Subcutaneous adipose tissue (tissue), 4 donors: ENCODE data around the gene SCARF2. TPM values are rescaled to one million over a fixed set of nuclear protein-coding genes. Genes with fewer than 3 reads are reported as not detected.

ENCODE experiments used
- total RNA-seq, 4 donors: library from RNA; depleted of rRNA; stranded (reverse); fragments of >200 nt; gene quantifications; one replicate each; pipeline ENCODE4 v1.1.0, GENCODE V29; 2016
- TF ChIP-seq, protein P1 (sequence below): fragments of 450-650 bp; IDR thresholded peaks from one replicate; pipeline ENCODE4 v1.5.1; 2016; ENCODE audit warnings: low read depth, mild to moderate bottlenecking, control low read depth, antibody characterized with exemption, moderate library complexity

Gene SCARF2
- total RNA-seq, 4 donors from 2014 or later: 2.8 to 15.4 (median 8.1) TPM

DNA sequence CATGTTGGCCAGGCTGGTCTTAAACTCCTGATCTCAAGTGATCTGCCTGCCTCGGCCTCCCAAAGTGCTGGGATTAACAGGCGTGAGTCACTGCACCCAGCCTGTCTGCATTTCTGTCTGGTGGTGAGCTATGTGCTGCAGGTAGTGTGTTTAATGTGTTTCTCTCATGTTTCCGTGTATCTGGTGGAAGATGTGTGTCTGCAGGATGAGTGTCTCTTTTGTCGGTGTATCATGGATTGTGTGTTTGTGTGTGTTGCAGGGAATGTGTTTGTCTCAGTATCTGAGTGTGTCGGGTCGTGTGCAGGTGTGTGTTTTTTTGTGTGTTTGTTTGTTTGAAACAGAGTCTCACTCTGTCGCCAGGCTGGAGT, 16.1 kb downstream of the SCARF2 start:
- TF ChIP-seq, protein P1, sequence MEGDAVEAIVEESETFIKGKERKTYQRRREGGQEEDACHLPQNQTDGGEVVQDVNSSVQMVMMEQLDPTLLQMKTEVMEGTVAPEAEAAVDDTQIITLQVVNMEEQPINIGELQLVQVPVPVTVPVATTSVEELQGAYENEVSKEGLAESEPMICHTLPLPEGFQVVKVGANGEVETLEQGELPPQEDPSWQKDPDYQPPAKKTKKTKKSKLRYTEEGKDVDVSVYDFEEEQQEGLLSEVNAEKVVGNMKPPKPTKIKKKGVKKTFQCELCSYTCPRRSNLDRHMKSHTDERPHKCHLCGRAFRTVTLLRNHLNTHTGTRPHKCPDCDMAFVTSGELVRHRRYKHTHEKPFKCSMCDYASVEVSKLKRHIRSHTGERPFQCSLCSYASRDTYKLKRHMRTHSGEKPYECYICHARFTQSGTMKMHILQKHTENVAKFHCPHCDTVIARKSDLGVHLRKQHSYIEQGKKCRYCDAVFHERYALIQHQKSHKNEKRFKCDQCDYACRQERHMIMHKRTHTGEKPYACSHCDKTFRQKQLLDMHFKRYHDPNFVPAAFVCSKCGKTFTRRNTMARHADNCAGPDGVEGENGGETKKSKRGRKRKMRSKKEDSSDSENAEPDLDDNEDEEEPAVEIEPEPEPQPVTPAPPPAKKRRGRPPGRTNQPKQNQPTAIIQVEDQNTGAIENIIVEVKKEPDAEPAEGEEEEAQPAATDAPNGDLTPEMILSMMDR: no peak

- TF ChIP-seq, protein P1: no peak
Observed at GRCh38 chr22:20420157-20420842, 17.3 kb downstream of the SCARF2 start.

GRCh38 chr22:20419664-20419951, 18.0 kb downstream of the SCARF2 start:
- TF ChIP-seq, protein P1: no peak

- TF ChIP-seq, protein P1: no peak
Observed at GRCh38 chr22:20418211-20418788, 19.3 kb downstream of the SCARF2 start.

DNA sequence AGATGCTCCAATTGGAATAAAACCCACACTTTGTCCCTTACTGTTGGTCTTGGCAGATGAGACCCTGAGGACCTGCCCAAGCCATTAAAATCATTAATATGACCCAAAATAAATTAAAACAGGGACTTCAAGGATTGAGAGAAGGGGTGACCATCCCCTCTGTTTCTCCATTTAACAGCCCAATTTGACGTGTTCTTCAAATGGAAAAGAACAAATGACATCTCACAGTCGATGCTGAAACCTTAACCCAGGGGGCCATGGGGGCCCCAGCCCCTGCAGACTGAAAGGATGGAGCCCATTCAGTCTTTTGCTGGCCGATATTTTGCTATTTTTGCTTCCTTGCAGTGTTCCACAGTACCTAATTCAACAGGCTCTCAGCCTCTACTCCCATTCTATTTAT, 23.2 kb downstream of the SCARF2 start:
- TF ChIP-seq, protein P1: no peak

GRCh38 chr22:20414059-20414440, 23.6 kb downstream of the SCARF2 start:
- TF ChIP-seq, protein P1: no peak

- TF ChIP-seq, protein P1: no peak
Observed at GRCh38 chr22:20413217-20414058, 24.2 kb downstream of the SCARF2 start.
